GM21737 (cell line): ENCODE data around the gene ANOS1.
"Not testable (repeated sequence)": the region's sequence is repeated elsewhere in the genome, so short reads cannot be mapped to it uniquely, and the experiment has no call there.

Experiments
- ATAC-seq: cut with Tn5 transposase; IDR thresholded peaks from one replicate; pipeline ENCODE4 v1.9.1; 2021; ENCODE audit warnings: mild to moderate bottlenecking, moderate library complexity; ENCODE audit not compliant: unreplicated experiment

ANOS1 gene

GRCh38 chrX:8731559-8732395 is at the start of gene ANOS1:
TSS of gene ANOS1 (minus strand) at chrX:8732137. CDS start at chrX:8732036, 101 bp downstream.
- no peak for ATAC-seq

GRCh38 chrX:8773117-8773516 is 41.2 kb upstream of the ANOS1 start:
- no peak for ATAC-seq

- ATAC-seq, result no peak
These were observed 28.1 kb upstream of the ANOS1 start for GRCh38 chrX:8760021-8760420.

GRCh38 chrX:8758706-8759105 is 26.8 kb upstream of the ANOS1 start:
- not testable (repeated sequence) for ATAC-seq

- not testable (repeated sequence) for ATAC-seq
These were observed 25.9 kb upstream of the ANOS1 start for GRCh38 chrX:8757609-8758389.

GRCh38 chrX:8755813-8756212 is 23.9 kb upstream of the ANOS1 start:
- no peak for ATAC-seq

GRCh38 chrX:8755116-8755515 is 23.2 kb upstream of the ANOS1 start:
- no peak for ATAC-seq

- ATAC-seq, result no peak
These were observed 17.8 kb upstream of the ANOS1 start for GRCh38 chrX:8749697-8750096.

GRCh38 chrX:8748855-8749254 is 16.9 kb upstream of the ANOS1 start:
- no peak for ATAC-seq

- ATAC-seq, result no peak
These were observed 11.3 kb upstream of the ANOS1 start for GRCh38 chrX:8743126-8743732.

- no peak for ATAC-seq
These were observed 10.0 kb upstream of the ANOS1 start for GRCh38 chrX:8741981-8742380.

- ATAC-seq, result no peak
These were observed 6.8 kb upstream of the ANOS1 start for GRCh38 chrX:8738588-8739189.

- no peak for ATAC-seq
These were observed 5.9 kb upstream of the ANOS1 start for GRCh38 chrX:8737883-8738282.

GRCh38 chrX:8730812-8731558 is 952 bp downstream of the ANOS1 start:
- no peak for ATAC-seq

- ATAC-seq, result no peak
These were observed 2.1 kb downstream of the ANOS1 start for GRCh38 chrX:8729811-8730210.

- ATAC-seq, result no peak
These were observed 2.9 kb downstream of the ANOS1 start for GRCh38 chrX:8728932-8729535.

GRCh38 chrX:8726031-8726652 is 5.8 kb downstream of the ANOS1 start:
- no peak for ATAC-seq

- no peak for ATAC-seq
These were observed 7.6 kb downstream of the ANOS1 start for GRCh38 chrX:8724300-8724699.

GRCh38 chrX:8721536-8721935 is 10.4 kb downstream of the ANOS1 start:
- no peak for ATAC-seq

GRCh38 chrX:8720136-8720535 is 11.8 kb downstream of the ANOS1 start:
- no peak for ATAC-seq
